GM12878 (cell line): ENCODE results near the gene MAB21L1. TPM values are rescaled to one million over a fixed set of nuclear protein-coding genes. Genes with fewer than 3 reads are reported as not detected.

Experiments
- ATAC-seq: fragments of 200-7000 bp; cut with Tn5 transposase; 3 replicates; pipeline ENCODE4 v1.9.1; 2020; ENCODE audit warnings: mild to moderate bottlenecking, moderate library complexity
- BruUV-seq: library from RNA; stranded (reverse); fragments of 400-500 nt; replicated peaks from 2 replicates; lab custom pipeline; 2021; lab: Mats Ljungman, UMichigan
- CTCF ChIA-PET: fragments of 300-600 bp; sonication (Branson Sonifier 250); formaldehyde crosslinking; extraction: SDS; loops from one replicate; lab custom pipeline; 2021; ENCODE audit warnings: inconsistent platforms; lab: Yijun Ruan, JAX
- POLR2A ChIA-PET: fragments of 350-600 bp; formaldehyde crosslinking; extraction: SDS; loops from one replicate; lab custom pipeline; 2021; ENCODE audit warnings: inconsistent platforms; lab: Charles Lee
- RAD21 ChIA-PET: fragments of 300-600 bp; sonication (Branson Sonifier 250); formaldehyde crosslinking; loops from one replicate; lab custom pipeline; 2023; ENCODE audit warnings: antibody characterized with exemption; ENCODE audit not compliant: unreplicated experiment; lab: Charles Lee
- SMC1A ChIA-PET: fragments of 300-600 bp; sonication (Branson Sonifier 250); formaldehyde crosslinking; loops from one replicate; lab custom pipeline; 2023; ENCODE audit not compliant: unreplicated experiment, uncharacterized antibody; lab: Charles Lee
- DNase-seq: peaks from one replicate; pipeline ENCODE4 v3.0.0-alpha.2; 2011; ENCODE audit warnings: low read depth, low spot score
- FAIRE-seq: peaks from 3 replicates; lab custom pipeline; 2011; peaks lifted over from hg19 to GRCh38; lab: Jason Lieb, UNC
- H2AFZ ChIP-seq: 2 replicates; pipeline ENCODE4 v1.6.0; 2011; ENCODE audit warnings: low read depth, low read length, control low read depth; ENCODE audit not compliant: control insufficient read depth
- H3K27ac ChIP-seq: 2 replicates; pipeline ENCODE4 v1.5.1; 2011; ENCODE audit warnings: control low read depth; ENCODE audit not compliant: control insufficient read depth, insufficient read depth
- H3K27me3 ChIP-seq, 2 experiments: replicated peaks in 1 of 2; 2 replicates each; pipeline versions ENCODE4 v1.6.0 to v1.6.1; 2011; ENCODE audit warnings: low read length in 1 of 2; ENCODE audit not compliant: control insufficient read depth in 2 of 2, insufficient read depth in 2 of 2
- H3K36me3 ChIP-seq, 2 experiments: 2 replicates each; pipeline ENCODE4 v1.5.1; 2011; ENCODE audit warnings: low read length in 1 of 2; ENCODE audit not compliant: control insufficient read depth in 2 of 2, insufficient read depth in 2 of 2
- H3K4me1 ChIP-seq: 2 replicates; pipeline ENCODE4 v1.6.1; 2011; ENCODE audit warnings: mild to moderate bottlenecking, low read length, moderate library complexity, mixed read lengths; ENCODE audit not compliant: control insufficient read depth, insufficient read depth
- H3K4me2 ChIP-seq: 2 replicates; pipeline ENCODE4 v1.6.0; 2011; ENCODE audit warnings: control low read depth; ENCODE audit not compliant: control insufficient read depth, insufficient read depth
- H3K4me3 ChIP-seq: fragments of 200-600 bp; sonication (generic); 2 replicates; pipeline ENCODE4 v1.5.1; 2016
- H3K79me2 ChIP-seq: 2 replicates; pipeline ENCODE4 v1.6.0; 2011; ENCODE audit warnings: low read length; ENCODE audit not compliant: control insufficient read depth, insufficient read depth
- H3K9ac ChIP-seq: 2 replicates; pipeline ENCODE4 v1.8.0; 2011; ENCODE audit warnings: low read length, control low read depth, mixed read lengths; ENCODE audit not compliant: control insufficient read depth, insufficient read depth
- H3K9me3 ChIP-seq: replicated peaks from 3 replicates; pipeline ENCODE4 v1.5.1; 2011; ENCODE audit warnings: mild to moderate bottlenecking, low read length; ENCODE audit not compliant: control insufficient read depth, insufficient read depth
- H4K20me1 ChIP-seq: 2 replicates; pipeline ENCODE4 v1.6.0; 2011; ENCODE audit not compliant: control insufficient read depth, insufficient read depth
- ATF2 ChIP-seq: IDR thresholded peaks from 2 replicates; pipeline ENCODE4 v1.6.1; 2012; ENCODE audit warnings: low read length, inconsistent platforms
- BHLHE40 ChIP-seq, 2 experiments: fragments of 450-650 bp in 1 of 2; IDR thresholded peaks; 2 replicates each; pipeline ENCODE4 v1.6.1; 2011 to 2017; ENCODE audit warnings: low read depth in 2 of 2, borderline replicate concordance in 1 of 2, improper control_type of control experiment in 1 of 2, low read length in 1 of 2, mild to moderate bottlenecking in 1 of 2
- CBX5 ChIP-seq: sonication (generic); IDR thresholded peaks from 2 replicates; pipeline ENCODE4 v1.6.1; 2016; ENCODE audit warnings: low read depth, moderate library complexity, mild to moderate bottlenecking, inconsistent platforms
- MYB ChIP-seq: fragments of 150-350 bp; IDR thresholded peaks from 2 replicates; pipeline ENCODE4 v1.6.1; 2014; ENCODE audit warnings: mild to moderate bottlenecking, low read depth, low read length, borderline replicate concordance
- NFYA ChIP-seq: IDR thresholded peaks from 2 replicates; pipeline ENCODE4 v1.6.1; 2011; ENCODE audit warnings: low read depth, mild to moderate bottlenecking, low read length, improper control_type of control experiment, borderline replicate concordance
- RCOR1 ChIP-seq: conservative IDR thresholded peaks from 2 replicates; pipeline ENCODE4 v1.6.1; 2012; ENCODE audit warnings: low read depth, low read length, improper control_type of control experiment
- SP1 ChIP-seq: IDR thresholded peaks from one replicate; pipeline ENCODE4 v1.6.1; 2011; ENCODE audit warnings: low read depth, low read length
- USF2 ChIP-seq: IDR thresholded peaks from 2 replicates; pipeline ENCODE4 v1.6.1; 2011; ENCODE audit warnings: low read depth, low read length, improper control_type of control experiment, borderline replicate concordance
- ZBTB11 ChIP-seq: fragments of 450-650 bp; formaldehyde crosslinking; IDR thresholded peaks from 2 replicates; pipeline ENCODE4 v1.5.0; 2022; ENCODE audit warnings: mild to moderate bottlenecking, missing genetic modification characterization
- ZNF207 ChIP-seq: fragments of 450-650 bp; IDR thresholded peaks from 2 replicates; pipeline ENCODE4 v1.6.1; 2014; ENCODE audit warnings: antibody characterized with exemption, mild to moderate bottlenecking, borderline replicate concordance
- ZNF687 ChIP-seq: fragments of 450-650 bp; IDR thresholded peaks from 2 replicates; pipeline ENCODE4 v1.6.1; 2017; ENCODE audit warnings: mild to moderate bottlenecking, moderate library complexity
- ZSCAN29 ChIP-seq: fragments of 450-650 bp; IDR thresholded peaks from 2 replicates; pipeline ENCODE4 v1.6.1; 2017; ENCODE audit warnings: mild to moderate bottlenecking, moderate library complexity
- WGBS: methylation state at CpG from one replicate; pipeline ENCODE4 v1.1.6; 2016; ENCODE audit warnings: low lambda C conversion rate; ENCODE audit not compliant: insufficient replicate concordance, insufficient coverage; ENCODE audit errors: missing lambda C conversion rate; 5-methylcytosine and 5-hydroxymethylcytosine counted together
- in situ Hi-C: fragments of 300-500 bp; cut with MboI; formaldehyde crosslinking; loops from 9 replicates; pipeline ENCODE4 v1.14.3; 2018; ENCODE audit warnings: mixed read lengths
- intact Hi-C: fragments of 100-400 bp; cut with micrococcal nuclease; formaldehyde crosslinking; loops from one replicate; pipeline ENCODE4 v1.14.2; 2022; ENCODE audit not compliant: unreplicated experiment
- polyA plus RNA-seq, 11 experiments: library from polyadenylated mRNA; depleted of rRNA in 4 of 11; unstranded in 6 of 11; stranded (reverse) in 5 of 11; fragments of >200 nt; fragmentation: Nextera tagmentation in 4 of 11; fragmentation: Illumina TruSeq in 1 of 11; extraction: Ambion mirVana in 4 of 11; extraction: Trizol in 1 of 11; gene quantifications; 1 replicate in 1 of 11; 2 replicates in 10 of 11; pipeline versions ENCODE4 v1.2.1 to v1.2.3, GENCODE V29; 2011 to 2016; ENCODE audit warnings: inconsistent platforms in 2 of 11, missing spikeins in 2 of 11, low read depth in 1 of 11
- total RNA-seq, 4 experiments: library from RNA; depleted of rRNA in 3 of 4; stranded (reverse); fragments of >200 nt in 3 of 4; fragmentation: Illumina TruSeq in 1 of 4; extraction: Trizol in 1 of 4; gene quantifications; 2 replicates each; pipeline versions ENCODE4 v1.2.1 to v1.2.3, GENCODE V29; 2013 to 2021

Gene MAB21L1
- total and polyA plus RNA-seq, 10 of the 15 experiments (the other 5 are each of a cell fraction or from before 2014, with no cell fraction given), result 0.01 to 0.05 TPM; not detected in 8

GRCh38 chr13:35499676-35500075 lies 23.2 kb upstream of the MAB21L1 start:
- Histone ChIP-seq H3K79me2 (no peaks in the 10 kb centered on the region), H3K4me2 (no peak overlapping the region), H3K9me3 (no peaks in the 10 kb centered on the region), H3K9ac (no peak overlapping the region), H3K27me3 (no peaks in the 10 kb centered on the region), H3K36me3 (no peaks in the 10 kb centered on the region), H2AFZ (no peak overlapping the region), H3K4me1 (no peaks in the 10 kb centered on the region), H3K4me3 (no peak overlapping the region), H4K20me1 (no peaks in the 10 kb centered on the region), H3K27ac (no peak overlapping the region)
- ATAC-seq (no peak), FAIRE-seq (no peak), DNase-seq (no peak)
- SMC1A ChIA-PET, result interaction anchor here (1.0 kb wide), 1 partner anchor 10 kb away, joined by 3 read pairs; no protein-coding TSS in a partner anchor
- in situ Hi-C loops (no loop called here), intact Hi-C loops (no loop called here)
- no TSS peak for BruUV-seq
- POLR2A ChIA-PET, result no interaction called here
- RAD21 ChIA-PET, result no interaction called here
- 34% methylated on average over 4 of the region's 4 CpGs for WGBS
- CTCF ChIA-PET, result interaction anchor here (0.9 to 1.2 kb wide), 3 partner anchors 9 to 289 kb away, joined by 3 to 5 read pairs (median 3); no protein-coding TSS in a partner anchor
- TF ChIP-seq NFYA (no peak), MYB (no peak), CBX5 (no peak), ZBTB11 (CRISPR knock-in tag) (no peak), ZNF687 (no peak), ZNF207 (no peak), SP1 (no peak), ATF2 (no peak), RCOR1 (no peak), BHLHE40 (IDR thresholded peaks at IDR 0.05; ENCODE audit: borderline replicate concordance in 1 of 2, low read depth in 2 of 2, low read length in 1 of 2) (no peak), USF2 (no peak), ZSCAN29 (no peak)
